ENCODE data around the gene DUSP8.

Gene DUSP8

DNA sequence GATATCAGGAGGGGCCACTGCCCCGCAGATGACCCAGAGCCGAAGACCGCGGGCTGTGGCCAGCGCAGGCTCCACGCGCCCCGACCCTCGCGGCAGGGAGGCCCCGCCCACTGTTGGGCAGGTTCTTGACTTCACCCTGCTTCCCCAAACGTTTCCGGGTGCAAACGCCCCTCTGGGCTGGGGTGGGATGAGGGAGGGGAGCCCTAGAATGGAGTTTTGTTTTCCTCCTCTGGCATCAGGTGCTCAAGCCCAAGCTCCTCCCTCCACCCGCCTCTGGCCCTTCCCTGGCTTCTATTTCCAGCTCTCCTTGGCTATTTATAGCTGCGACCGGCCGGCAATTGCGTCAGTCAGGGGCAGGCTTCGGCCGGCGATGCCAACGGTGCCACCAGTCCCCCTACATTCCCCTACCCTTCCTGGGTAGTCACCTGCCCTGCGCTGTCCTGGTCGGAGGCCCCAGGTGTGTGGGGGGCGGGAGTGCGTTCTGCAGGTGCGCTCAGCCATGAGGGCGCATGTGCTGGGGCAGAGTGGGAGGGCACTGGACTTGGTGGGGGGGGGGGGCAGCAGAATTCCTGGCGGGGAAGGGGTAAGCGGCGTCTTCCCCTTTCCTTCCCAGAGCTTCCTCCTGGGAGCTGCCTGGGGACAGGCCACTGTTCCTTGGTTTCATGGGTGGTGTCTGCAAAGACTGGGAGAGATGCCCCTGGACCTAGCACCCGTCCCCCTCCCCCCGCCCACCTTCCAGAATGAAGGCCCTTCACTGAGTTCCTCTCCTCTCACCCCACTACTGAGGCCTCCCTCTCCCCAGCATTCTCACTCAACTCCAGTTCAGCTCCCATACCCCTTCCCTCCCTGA is 23.6 kb downstream of the DUSP8 start:
- DNase-seq, result no peak

DNA sequence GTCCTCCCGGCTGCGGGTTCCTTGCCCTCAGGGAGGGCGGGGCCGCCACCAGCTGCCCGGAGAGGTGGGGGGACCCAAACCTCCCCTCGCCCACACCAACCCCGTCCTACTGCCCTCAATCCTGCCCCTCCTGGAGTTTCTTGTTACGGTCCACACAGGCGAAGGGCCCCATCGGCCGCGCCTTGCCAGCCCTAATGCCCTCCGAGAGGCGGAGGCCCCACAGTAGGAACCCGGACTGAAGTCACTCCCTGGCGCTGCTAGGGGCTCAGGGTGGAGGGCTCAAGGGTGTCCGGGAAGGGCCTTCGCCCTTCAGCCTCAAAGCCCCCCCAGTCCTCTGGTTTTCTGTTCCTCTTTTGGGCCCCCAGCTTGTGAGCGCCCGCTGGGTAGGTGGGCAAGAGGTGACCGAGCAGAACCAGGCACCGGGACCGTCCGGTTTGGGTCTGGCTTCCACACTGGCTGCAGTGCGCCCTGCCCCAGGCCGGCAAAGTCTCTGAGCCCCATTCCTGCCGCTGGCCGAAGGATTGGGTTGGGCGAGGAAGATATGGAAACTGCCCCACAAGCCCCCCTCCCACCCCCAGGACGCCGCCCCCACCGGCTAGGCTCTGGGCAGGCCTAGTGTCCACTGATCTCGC is 24.5 kb downstream of the DUSP8 start:
- DNase-seq, result no peak

DNA sequence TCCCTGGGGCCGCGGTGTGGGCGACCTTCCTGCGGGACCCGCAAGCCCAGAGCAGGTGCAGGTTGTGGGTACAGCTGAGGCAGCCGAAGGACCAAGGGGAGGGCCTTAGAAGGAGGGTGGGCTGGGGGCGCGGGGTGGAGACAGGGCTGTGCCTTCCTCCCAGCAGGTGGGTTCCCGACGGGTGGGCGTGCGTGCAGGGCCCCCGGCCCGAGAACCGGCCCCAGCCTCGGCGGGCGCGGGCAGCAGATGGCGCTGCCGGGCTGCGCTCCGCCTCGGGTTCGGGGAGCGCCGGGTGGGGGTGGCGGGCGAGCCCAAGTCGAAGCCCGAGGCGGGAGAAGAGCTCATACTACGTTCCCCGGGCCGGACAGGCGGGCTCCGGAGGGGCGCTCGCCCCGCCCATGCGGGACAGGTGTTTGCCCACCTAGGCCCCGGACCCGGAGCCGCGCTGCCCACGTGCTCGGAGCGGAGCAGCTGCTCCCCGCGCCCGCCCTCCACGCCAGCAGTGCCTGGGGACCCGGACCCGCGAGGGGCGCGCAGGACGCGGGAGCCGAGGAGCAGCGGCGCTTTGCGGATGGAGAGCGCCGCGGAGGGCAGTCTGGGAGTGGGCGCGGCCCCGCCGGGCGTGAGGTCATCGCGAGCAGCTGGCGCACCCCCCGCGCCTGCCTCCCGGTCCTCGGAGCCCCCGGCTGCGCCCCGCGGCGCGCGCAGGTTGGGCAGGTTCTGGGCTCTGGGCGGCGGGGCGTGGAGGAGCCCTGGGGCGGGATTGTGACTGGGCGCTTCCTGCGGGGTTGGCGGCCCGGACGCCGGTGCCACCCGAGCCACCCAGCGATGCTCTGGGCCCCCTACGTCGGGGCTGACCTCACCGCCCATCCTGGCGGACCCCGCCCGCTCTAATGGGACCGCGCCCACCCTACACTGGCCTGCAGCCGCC is 25.3 kb downstream of the DUSP8 start:
- DNase-seq, result peak; percentile 84

DNA sequence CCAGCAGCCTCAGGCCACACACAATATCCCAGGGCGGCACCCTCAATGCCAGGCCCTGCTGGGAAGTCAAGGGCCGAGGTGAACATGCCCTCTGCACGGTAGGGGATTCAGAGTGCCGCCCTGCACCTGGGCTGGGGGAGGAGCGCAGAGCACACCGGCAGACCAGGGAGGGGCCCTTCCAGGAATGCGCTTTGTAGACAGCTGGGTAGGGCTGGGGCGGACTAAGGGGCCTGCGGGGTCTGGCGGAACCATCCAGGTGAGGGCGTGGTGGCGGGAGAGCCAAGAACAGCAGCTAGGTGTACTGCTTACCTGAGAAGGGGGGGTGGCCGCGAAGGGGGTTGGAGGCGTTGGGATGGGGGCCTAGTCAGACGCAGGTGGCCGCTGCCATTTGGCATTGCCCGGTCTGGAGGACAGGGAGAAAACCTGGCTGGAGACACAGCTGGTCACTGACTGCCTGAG is 26.0 kb downstream of the DUSP8 start:
- DNase-seq, result no peak

DNA sequence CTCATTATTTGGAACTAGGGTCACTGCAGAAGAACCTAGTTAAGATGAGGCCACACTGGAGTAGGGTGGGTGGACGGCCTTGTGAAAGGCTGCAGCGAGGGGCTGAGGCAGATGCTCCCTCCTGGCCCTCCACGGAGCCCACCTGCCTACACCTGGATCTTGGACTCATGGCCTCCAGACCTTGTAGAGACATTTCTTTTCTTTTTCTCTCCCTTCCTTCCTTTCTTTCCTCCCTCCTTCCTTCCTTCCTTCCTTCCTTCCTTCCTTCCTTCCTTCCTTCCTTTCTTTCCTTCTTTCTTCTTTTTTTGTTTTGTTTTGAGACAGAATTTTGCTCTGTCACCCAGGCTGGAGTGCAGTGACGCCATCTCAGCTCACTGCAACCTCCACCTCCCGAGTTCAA is 26.6 kb downstream of the DUSP8 start:
- no peak for DNase-seq

DNA sequence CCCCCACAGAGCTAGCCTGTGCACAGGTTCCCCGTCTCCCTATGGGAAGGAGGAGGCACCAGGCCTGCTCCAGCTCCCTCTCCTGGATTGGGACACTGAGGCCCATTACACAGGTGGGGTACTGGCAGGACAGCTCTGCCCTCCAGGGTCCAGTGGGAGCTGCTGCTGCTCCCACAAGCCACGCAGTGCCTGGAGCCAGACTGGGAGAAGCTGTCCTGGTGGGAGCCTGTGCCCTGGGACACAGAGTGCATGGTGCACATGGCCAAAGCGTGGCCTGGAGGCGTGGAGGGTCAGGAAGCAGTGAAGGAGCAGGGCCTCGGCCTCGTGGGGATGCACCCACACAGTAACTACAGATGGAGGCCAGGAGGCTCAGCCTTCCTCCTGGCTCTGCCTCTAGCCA is 27.5 kb downstream of the DUSP8 start:
- no peak for DNase-seq

DNA sequence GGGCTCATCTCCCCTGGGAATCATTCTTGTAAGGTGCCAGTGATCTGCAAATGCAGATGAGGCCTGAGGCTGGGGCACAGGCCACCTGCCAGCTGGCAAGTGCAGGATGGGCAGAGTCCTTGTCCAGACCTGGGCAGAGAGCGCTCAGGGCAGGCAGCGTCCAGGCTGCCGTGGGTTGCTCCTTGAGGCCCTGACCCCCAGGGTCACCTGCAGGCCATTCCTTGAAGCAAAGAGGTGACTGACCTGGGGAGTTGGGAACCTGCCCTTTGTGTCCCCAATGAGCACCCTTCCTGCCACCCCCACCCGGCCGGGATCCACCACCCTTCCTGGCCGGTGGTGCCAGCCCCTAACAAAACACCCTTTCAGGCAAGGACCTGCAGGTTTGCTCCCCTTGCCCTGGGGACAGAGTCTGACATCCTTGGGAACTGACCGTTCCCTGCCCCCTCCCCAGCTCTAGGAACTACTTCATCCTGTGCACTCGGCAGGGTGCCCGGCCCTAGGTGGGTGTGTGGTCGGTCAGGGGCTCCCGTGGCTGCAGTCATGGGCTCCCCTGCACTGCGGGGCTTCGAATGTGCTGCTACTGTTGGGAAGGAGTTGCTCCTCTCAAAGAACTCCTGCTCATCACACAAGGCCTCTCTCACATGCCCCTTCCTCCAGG is 28.3 kb downstream of the DUSP8 start:
- no peak for DNase-seq

DNA sequence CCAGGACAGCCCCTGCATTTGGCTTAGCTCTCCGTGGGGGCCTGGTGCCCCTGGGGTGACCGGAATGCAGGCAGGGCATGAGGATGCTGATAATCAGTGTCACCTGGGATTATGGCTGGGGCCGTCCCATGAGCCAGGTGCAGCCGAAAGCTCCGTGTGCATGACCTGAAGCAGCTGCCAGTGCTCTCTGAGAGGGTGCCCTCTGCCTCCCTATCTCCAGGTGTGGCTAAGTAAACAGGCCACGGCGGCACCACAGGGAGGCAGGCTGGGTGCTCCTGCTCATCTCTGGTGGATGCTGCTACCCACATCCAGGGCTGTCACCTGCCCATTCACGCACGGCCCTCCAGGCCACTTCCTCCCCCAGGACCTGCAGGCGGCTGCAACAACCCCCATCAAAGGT is 29.8 kb downstream of the DUSP8 start:
- peak; percentile 75 for DNase-seq

DNA sequence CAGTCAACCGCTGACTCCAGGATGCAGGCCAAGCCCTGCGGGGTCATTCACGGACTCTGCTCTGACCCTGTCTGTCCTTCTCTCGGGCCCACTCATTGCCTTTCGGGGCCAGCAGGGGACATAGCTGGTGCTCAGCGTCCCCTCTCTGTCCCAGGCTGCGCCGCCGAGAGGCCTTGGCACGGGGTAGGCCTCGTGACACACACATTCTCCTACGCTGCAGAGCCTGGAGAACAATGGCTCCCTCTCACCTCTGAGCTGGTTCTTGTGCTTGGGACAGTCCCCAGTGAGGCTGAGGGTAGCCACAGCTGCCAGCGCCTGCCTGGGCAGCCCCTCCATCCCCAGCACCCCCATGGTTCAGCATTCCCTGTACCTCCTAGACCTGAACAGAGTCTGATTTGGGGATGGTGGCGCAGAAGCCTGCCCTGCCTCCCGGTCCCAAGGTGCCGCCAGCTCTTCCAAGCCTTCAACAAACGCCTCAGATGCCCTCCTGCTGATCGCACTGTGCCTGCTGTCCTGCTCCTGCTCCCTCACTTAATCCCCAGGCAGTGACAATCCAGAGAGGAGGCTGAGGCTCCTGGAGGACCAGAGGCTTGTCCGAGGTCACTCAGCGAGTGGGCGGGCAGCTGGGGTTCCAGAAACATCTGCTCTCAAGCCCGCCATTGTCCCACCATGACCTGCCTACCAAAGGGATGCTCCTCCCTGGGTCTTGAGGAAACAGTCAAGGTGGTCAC is 30.4 kb downstream of the DUSP8 start:
- no peak for DNase-seq

DNA sequence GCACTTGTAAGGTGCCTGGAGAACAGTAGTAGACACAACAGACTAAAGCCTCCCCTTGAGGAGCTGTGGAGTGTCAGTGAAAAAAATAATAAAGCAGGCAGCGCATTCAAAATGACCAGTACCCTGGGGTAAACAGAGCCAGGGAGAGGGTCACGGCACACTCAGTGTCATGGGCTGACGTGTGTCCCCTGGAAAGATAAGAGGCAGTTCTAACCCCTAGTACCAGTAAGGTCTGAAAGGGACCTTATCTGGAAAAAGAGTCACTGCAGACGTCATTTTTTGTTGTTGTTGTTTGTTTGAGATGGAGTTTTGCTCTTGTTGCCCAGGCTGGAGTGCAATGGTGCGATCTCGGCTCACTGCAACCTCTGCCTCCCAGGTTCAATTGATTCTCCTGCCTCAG is 32.0 kb downstream of the DUSP8 start:
- no peak for DNase-seq

DNA sequence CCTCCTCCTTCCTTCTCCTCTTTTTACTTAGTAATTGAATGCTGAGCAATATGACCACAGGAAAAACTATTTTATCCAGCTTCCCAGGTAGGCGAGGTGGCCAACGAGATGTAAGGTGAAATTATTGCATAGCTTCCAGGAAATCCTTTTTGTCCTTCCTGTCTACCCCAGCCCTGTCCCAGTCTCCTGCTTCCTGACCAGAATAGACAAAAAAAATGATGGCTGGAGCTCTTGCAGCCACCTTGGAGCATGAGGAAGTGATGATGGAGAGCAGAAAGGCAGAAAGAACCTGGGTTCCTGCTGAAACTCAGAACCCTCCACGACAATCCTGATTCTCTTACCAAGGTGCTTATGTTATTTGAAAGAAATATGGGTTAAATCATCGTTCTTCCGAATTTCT is 33.9 kb downstream of the DUSP8 start:
- no peak for DNase-seq

DNA sequence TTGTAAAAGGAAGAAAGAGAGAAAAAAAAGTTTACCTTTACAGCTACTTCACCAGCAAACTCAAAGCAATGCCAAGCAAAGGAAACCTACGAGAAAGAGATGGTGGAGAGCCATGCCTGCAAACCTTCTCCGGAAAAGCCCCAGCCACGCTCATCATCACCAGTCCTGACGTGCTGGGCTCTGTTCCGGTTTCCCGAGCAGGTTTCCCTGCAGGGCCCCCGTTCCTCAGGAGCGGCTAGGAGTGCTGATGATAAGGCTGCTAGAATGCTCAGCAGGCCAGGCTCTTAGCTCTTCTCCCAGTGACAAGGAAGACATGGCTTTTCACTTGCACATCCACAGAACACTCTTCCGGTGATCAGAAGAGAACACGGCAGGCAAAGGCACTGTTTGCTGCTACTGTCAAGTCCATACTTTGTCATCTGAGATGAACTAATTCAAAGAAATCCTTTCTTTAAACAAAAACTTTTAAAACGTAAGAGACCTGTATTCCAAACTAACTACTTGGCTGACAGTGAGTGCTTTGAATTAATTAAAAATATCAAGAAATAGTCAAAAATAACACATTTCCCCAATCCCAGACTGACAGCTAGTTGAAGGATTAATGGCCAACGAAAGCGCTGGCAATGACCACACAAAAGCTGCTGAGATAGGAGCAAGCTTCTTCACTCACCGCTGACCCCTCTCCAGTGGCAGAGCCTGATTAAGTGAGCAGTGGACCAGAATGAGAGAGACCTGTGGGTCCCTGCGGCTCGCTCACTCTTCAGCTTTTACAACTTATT is 35.8 kb downstream of the DUSP8 start:
- DNase-seq, result no peak

DNA sequence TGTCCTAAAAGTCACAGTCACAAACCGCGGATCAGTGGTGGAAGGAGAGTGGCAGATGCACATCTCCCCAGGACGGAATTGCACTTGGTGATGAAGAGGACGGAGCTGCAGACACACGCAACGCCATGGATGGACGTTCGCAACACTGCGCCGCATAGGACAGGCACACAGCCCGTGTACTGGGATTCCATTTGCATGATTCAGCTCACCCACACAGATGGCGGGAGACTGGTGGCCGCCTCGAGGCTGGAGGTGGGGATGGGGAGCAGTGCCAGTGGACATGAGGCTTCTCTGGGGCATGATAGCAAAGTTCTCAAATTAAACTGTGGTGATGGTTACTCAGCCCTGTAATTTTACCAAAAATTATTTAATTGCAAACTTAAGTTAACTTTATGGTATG is 37.4 kb downstream of the DUSP8 start:
- DNase-seq, result no peak

DNA sequence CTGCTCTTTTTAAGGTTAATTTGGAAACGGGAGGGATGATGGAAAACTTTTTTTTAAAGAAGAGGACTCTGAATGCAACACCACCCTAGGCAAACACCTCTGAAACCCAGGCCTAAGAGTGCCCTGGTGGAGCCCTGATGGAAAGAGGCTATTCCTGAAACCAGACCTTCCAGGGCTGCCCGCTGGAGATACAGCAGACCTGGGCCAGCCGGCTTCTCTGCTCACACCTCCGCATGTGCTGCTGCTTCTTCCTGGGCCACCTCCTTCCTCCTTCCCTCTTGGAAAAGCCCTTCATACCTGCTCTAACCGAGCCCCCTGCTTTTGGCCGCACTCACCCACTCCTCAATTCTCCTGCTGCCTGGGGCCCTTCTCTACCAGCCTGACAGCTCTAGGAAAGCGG is 37.9 kb downstream of the DUSP8 start:
- DNase-seq, result no peak

DNA sequence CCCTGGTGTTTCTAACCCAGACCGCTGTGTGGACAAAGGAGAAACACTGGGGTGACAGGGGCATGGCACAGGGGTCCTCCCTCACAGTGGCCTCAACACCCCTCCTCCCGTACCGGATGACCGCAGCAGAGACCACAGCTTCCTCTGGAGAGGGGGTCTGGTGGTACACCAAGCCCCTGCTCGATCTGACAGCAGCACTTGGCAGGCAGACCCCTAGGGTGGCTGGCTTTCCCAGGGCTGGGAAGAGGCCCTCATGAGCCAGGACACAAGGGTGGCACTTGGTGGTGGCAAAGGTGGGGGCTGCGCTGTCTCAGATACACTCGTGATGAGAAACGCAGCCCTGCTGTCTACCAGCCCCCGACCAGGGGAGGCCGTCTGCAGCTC is 38.7 kb downstream of the DUSP8 start:
- no peak for DNase-seq

DNA sequence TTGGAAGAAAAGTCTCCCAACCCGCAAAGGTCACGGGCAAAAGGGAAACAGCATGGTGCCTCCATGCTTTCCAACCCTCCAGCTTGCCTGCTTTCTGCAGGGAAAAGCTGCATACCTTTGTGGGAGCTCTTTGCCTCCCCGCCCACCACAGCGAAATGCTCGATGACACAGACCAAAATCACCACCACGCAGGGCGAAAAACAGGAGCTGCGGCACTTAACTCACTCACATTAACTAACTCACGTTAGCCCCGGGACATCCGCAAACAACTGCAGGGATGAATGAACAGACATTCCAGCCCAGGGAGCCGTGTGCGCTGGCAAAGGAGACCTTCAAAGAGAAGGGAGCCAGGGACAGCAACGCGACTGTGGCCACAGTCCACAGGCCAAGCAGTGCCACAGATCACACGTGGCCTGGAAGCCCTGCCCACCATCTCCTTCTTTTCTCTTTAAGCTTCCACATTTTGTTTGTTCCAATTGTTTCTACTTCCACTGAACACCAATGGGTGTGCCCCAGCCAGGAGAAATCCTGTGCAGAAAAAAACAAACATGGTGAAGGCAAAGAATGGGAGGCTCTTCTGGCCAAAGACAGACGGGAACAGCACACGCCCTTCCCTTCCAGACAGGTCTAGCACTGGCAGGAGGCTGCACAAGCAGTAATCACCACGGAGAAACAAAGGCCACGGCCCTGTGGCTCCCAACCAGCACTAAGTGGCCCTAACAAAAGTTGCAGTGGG is 39.3 kb downstream of the DUSP8 start:
- no peak for DNase-seq

DNA sequence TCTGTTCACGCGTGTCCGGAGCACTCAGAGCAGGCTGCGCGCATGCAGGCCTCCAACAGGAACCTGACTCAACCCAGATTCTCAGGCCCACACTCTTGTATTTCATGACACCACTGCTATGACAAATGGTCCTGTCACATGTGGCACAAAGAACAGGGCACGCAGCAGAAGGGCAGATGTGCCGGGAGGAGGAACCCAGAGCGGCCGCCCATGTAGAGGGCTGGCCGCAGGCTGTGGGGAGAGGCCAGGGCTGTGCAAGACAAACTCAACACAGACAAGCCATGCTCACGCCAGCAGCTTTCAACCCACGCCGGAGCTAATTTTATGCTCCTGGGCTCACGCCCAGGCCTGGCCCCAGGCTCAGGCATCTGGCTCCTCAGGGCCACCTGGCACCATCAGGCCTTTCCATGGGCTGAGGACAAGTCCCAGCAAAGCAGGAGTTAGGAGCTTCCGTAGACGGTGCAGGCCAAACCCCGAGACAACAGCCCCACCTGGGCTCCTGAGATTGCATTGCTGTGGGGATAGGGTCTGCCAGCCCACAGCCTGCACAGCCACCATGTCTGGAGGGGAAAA is 40.0 kb downstream of the DUSP8 start:
- no peak for DNase-seq

DNA sequence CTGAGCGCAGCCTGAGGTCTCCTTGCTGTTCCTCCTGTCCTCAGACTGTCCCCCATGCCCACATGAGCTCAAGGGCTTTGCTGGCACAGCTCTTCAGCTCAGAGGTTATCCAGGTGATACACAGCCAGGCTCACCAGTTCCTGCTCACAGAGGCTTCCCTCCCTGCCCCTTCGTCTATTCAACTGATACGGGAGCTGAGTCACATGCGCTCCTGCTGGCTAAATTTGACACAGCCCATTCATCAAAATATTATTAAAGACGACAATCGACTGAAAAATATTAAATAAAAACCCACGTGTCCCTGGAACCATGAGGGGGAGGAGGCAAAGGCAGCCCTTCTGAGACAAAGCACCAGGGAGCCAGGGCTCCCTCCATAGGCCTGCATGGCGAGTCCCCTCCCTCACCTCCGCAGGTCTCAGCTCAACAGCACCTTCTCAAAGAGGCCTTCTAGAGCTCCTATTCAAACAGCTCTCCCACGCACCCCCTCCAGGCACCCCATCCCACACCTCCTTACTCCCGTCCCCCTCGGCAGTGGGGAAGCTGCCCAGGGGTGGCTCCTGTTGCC is 40.5 kb downstream of the DUSP8 start:
- no peak for DNase-seq

DNA sequence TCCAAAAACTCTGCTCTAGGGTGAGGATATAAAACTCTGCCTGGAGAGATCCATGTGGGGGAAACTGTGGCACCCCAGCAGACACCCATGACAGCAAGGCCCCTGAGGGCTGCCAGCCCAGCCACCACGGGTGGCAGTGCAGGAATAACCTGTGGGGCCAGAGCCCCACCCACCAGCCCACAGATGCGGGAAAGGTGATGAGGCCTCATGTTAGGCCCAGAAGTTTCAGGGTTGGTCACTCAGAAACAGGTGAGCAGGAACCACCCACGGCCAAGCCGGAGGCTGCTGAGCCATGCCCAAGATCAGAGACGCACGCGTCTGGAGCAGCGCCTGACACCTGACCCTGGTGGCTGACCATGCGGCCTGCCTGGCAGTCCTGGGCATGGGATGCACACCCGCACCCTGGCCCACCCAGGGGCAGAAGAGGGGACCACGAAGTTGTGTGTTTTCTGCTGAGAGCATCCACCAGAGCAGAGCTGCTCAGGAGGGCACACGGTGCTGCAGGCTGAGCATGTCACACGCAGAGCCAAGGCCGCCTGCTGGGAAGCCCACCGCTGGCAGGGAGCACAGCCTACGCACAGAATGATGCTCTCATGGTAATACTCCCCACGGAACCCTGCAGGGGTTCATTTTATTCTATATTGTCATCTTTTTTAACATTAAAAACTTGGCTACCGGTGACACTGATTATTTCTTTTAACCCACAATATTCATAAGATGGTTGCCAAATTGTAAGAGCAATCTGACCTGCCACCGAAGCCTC is 41.2 kb downstream of the DUSP8 start:
- no peak for DNase-seq
